Hepatic stellate cell (primary cell): ENCODE data around the gene CEP20.

Experiments
- DNase-seq: peaks from one replicate; pipeline ENCODE4 v3.0.0; 2011; ENCODE audit warnings: low spot score

Gene CEP20

GRCh38 chr16:15830832-15831451, 57.5 kb downstream of the CEP20 start:
- DNase-seq = no peak

GRCh38 chr16:15829460-15829859, 58.9 kb downstream of the CEP20 start:
- peak; percentile 46 for DNase-seq

- DNase-seq = no peak
These were observed 60.6 kb downstream of the CEP20 start for GRCh38 chr16:15827709-15828343.

GRCh38 chr16:15827299-15827698, 61.1 kb downstream of the CEP20 start:
- no peak for DNase-seq

- no peak for DNase-seq
These were observed 62.6 kb downstream of the CEP20 start for GRCh38 chr16:15825750-15826305.

GRCh38 chr16:15822957-15823356, 65.4 kb downstream of the CEP20 start:
- DNase-seq = no peak

- no peak for DNase-seq
These were observed 67.6 kb downstream of the CEP20 start for GRCh38 chr16:15820837-15821236.

- DNase-seq = no peak
These were observed 69.4 kb downstream of the CEP20 start for GRCh38 chr16:15819046-15819445.

GRCh38 chr16:15817446-15817845, 71.0 kb downstream of the CEP20 start:
- no peak for DNase-seq

GRCh38 chr16:15816228-15816627, 72.2 kb downstream of the CEP20 start:
- no peak for DNase-seq
